Mucosa of stomach (tissue), 1 donor: ENCODE results near the gene ECHS1.

Source experiments
- H3K27me3 ChIP-seq: one replicate; pipeline ENCODE4 v1.7.0; 2013; ENCODE audit warnings: mild to moderate bottlenecking, low read length; ENCODE audit not compliant: control insufficient read depth, insufficient read depth
- H3K36me3 ChIP-seq: one replicate; pipeline ENCODE4 v1.7.0; 2013; ENCODE audit warnings: low read length; ENCODE audit not compliant: control insufficient read depth, insufficient read depth
- H3K4me1 ChIP-seq: one replicate; pipeline ENCODE4 v1.7.0; 2013; ENCODE audit warnings: mild to moderate bottlenecking, low read length; ENCODE audit not compliant: control insufficient read depth, insufficient read depth
- H3K4me3 ChIP-seq: one replicate; pipeline ENCODE4 v1.7.0; 2013; ENCODE audit warnings: low read length
- H3K9ac ChIP-seq: one replicate; pipeline ENCODE4 v1.7.0; 2013; ENCODE audit warnings: mild to moderate bottlenecking, low read length, moderate library complexity
- H3K9me3 ChIP-seq: one replicate; pipeline ENCODE4 v1.7.0; 2013; ENCODE audit warnings: mild to moderate bottlenecking, low read length, moderate library complexity; ENCODE audit not compliant: control insufficient read depth
- donor health status: Pancreatic carcinoma.

ECHS1 gene

GRCh38 chr10:133339708-133340380, 33.3 kb downstream of the ECHS1 start:
- no peaks in the 10 kb centered on the region for H3K36me3 ChIP-seq
- no peaks in the 10 kb centered on the region for H3K9me3 ChIP-seq
- peaks cover 59% of the 10 kb centered on the region for H3K27me3 ChIP-seq
- H3K4me1 ChIP-seq, result peaks cover 8% of the 10 kb centered on the region
- H3K4me3 ChIP-seq, result no peak overlapping the region
- H3K9ac ChIP-seq, result no peak overlapping the region

GRCh38 chr10:133338080-133339071, 34.8 kb downstream of the ECHS1 start:
- Histone ChIP-seq H3K4me3 (no peak overlapping the region), H3K36me3 (no peaks in the 10 kb centered on the region), H3K9ac (no peak overlapping the region), H3K4me1 (peaks cover 10% of the 10 kb centered on the region), H3K9me3 (no peaks in the 10 kb centered on the region), H3K27me3 (peaks cover 65% of the 10 kb centered on the region)

- Histone ChIP-seq H3K36me3 (no peaks in the 10 kb centered on the region), H3K27me3 (peaks cover 68% of the 10 kb centered on the region), H3K4me3 (no peak overlapping the region), H3K9ac (no peak overlapping the region), H3K9me3 (no peaks in the 10 kb centered on the region), H3K4me1 (peaks cover 10% of the 10 kb centered on the region)
Observed at GRCh38 chr10:133337370-133337725, 35.8 kb downstream of the ECHS1 start.

- no peak within 1 kb of the TSS for H3K4me3 ChIP-seq
- no peak within 1 kb of the TSS for H3K9ac ChIP-seq
- H3K36me3 ChIP-seq, result no peaks in the 10 kb centered on the region
- peaks cover 72% of the 10 kb centered on the region for H3K27me3 ChIP-seq
- no peaks in the 10 kb centered on the region for H3K9me3 ChIP-seq
- H3K4me1 ChIP-seq, result peaks cover 10% of the 10 kb centered on the region
Observed at GRCh38 chr10:133336577-133337369, 36.4 kb downstream of the ECHS1 start, which contains the start of gene CALY. Gene CALY (minus strand): TSS chr10:133336896. CDS start chr10:133328989, 7,907 bp downstream.

GRCh38 chr10:133336118-133336576, 37.0 kb downstream of the ECHS1 start:
- Histone ChIP-seq H3K36me3 (no peaks in the 10 kb centered on the region), H3K9ac (no peak overlapping the region), H3K4me3 (no peak overlapping the region), H3K9me3 (no peaks in the 10 kb centered on the region), H3K4me1 (peaks cover 10% of the 10 kb centered on the region), H3K27me3 (peaks cover 70% of the 10 kb centered on the region)

- Histone ChIP-seq H3K4me1 (peaks cover 10% of the 10 kb centered on the region), H3K9me3 (no peaks in the 10 kb centered on the region), H3K27me3 (peaks cover 75% of the 10 kb centered on the region), H3K36me3 (no peaks in the 10 kb centered on the region), H3K4me3 (no peak overlapping the region), H3K9ac (peak overlapping the region; percentile 43)
Observed at GRCh38 chr10:133335246-133336117, 37.7 kb downstream of the ECHS1 start.

- H3K9ac ChIP-seq, result peak overlapping the region; percentile 43
- H3K4me1 ChIP-seq, result peaks cover 14% of the 10 kb centered on the region
- no peaks in the 10 kb centered on the region for H3K36me3 ChIP-seq
- no peak overlapping the region for H3K4me3 ChIP-seq
- H3K9me3 ChIP-seq, result no peaks in the 10 kb centered on the region
- peaks cover 79% of the 10 kb centered on the region for H3K27me3 ChIP-seq
Observed at GRCh38 chr10:133334503-133335245, 38.5 kb downstream of the ECHS1 start.

- Histone ChIP-seq H3K27me3 (peaks cover 82% of the 10 kb centered on the region), H3K4me3 (no peak overlapping the region), H3K36me3 (no peaks in the 10 kb centered on the region), H3K9me3 (no peaks in the 10 kb centered on the region), H3K9ac (no peak overlapping the region), H3K4me1 (peaks cover 18% of the 10 kb centered on the region)
Observed at GRCh38 chr10:133332936-133333699, 40.0 kb downstream of the ECHS1 start.

- no peak overlapping the region for H3K4me3 ChIP-seq
- H3K27me3 ChIP-seq, result peaks cover 82% of the 10 kb centered on the region
- no peak overlapping the region for H3K9ac ChIP-seq
- H3K9me3 ChIP-seq, result no peaks in the 10 kb centered on the region
- H3K4me1 ChIP-seq, result peaks cover 23% of the 10 kb centered on the region
- H3K36me3 ChIP-seq, result no peaks in the 10 kb centered on the region
Observed at GRCh38 chr10:133329491-133330202, 43.5 kb downstream of the ECHS1 start.
